Measurements from ENCODE around the gene PCDHA8.
"Not testable (repeated sequence)": the region's sequence is repeated elsewhere in the genome, so short reads cannot be mapped to it uniquely, and the experiment has no call there.

DNA sequence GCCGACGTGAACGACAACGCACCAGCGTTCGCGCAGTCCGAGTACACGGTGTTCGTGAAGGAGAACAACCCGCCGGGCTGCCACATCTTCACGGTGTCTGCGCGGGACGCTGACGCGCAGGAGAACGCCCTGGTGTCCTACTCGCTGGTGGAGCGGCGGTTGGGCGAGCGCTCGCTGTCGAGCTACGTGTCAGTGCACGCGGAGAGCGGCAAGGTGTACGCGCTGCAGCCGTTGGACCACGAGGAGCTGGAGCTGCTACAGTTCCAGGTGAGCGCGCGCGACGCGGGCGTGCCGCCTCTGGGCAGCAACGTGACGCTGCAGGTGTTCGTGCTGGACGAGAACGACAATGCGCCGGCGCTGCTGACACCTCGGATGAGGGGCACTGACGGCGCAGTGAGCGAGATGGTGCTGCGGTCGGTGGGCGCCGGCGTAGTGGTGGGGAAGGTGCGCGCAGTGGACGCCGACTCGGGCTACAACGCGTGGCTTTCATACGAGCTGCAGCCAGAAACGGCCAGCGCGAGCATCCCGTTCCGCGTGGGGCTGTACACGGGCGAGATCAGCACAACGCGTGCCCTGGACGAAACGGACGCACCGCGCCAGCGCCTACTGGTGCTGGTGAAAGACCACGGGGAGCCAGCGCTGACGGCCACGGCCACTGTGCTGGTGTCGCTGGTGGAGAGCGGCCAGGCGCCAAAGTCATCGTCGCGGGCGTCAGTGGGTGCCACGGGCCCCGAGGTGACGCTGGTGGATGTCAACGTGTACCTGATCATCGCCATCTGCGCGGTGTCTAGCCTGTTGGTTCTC, 9.0 kb downstream of the PCDHA8 start:
- not testable (repeated sequence) for TF ChIP-seq YY1 (IDR thresholded peaks at IDR 0.05; ENCODE audit: insufficient read depth, insufficient read length); ZNF274 (IDR thresholded peaks at IDR 0.05; ENCODE audit: low read depth, low read length); SUZ12 (IDR thresholded peaks at IDR 0.05; ENCODE audit: extremely low read depth, insufficient read depth, insufficient read length)

Measured in NT2/D1 (cell line).